ENCODE data around the gene ZNF277.

Gene ZNF277

DNA sequence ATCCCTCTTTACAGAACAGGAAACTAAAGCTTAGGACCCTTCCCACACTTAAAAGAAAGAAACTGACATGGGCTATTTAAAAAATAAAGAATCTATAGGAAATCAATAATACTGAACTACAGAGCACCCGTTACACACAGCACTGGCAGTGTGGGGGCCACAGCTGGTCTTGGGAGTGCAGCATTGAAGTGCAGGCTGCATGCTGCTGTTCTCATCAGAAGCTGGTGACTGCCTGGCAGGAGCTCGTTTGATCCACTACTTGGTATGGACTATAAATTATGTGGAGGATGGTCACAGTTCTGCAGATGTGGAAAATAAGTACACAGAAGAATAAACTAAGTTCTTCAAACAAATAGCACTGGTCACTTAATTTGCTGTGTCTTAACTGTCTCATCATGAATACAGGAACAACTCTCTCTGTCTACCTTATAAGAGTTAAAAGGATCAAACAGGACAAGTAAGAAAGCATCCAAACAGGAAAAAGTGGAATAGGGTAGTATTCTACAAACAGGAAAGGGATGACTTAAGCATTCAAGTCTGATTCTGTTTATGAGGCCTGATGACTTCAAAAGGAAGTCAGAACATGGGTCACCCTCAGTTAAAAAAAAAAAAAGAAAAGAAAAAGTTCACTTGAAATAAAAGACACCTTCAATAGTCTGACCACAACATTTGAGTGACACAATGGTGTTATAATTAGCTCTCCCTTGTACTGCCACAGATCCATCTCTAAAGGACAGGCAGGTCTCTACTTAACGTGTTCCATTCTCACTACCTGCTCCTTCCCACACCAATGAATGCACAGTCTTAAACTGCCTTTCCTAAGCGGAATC, 21.3 kb upstream of the ZNF277 start:
- DNase-seq = no peak

DNA sequence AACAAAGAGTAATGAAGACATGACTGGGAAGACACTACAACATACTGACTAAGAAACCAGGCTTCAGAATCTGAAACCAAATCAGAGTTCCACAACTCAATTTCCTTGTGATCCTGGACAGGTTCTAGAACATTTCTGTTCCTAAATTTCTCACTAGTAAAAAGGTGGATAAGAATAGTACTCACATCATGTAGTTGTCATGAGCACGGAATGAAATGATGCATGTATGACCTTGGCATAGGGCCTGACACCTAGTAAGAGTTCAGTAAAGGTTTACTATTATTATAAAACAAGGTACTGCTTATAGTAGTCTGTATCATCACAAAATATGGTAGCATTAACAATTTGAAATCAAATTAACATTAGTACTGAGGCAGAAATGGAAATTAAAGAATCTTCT, 20.2 kb upstream of the ZNF277 start:
- no peak for DNase-seq

DNA sequence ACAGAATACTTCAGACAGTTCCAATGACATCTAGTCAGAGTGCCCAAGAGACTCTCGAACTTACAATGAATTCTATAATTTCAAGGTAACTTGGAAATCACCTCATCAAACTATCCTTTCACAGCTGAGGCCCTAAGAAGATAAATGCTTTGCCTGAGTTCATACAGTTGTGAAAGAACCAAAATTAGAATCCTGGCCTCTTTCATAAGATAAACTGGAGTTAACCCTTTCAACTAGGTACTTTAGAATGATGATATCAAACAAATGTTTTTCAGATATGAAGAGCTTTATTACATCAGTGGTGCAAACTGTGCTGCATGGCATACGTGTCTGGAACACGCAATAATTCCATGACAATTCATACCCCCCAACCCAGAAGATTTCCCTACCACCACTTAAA, 18.2 kb upstream of the ZNF277 start:
- no peak for DNase-seq

DNA sequence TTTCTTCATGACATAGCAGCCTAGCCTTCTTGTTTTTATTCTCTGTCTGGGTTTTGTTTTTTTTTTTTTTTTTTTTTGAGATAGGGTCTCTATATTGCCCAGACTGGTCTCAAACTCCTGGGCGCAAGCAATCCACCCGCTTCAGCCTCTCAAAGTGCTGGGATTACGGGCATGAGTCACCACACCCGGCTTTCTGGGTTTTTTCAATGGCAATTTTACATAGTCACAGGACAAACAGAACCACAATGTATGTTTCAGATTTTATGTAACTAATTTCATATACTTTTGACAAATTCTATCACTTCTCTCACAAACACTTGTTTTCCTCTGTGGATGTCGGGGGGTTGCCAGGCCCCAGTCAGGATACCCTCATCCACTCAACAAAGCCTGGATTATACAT, 16.8 kb upstream of the ZNF277 start:
- DNase-seq = no peak

DNA sequence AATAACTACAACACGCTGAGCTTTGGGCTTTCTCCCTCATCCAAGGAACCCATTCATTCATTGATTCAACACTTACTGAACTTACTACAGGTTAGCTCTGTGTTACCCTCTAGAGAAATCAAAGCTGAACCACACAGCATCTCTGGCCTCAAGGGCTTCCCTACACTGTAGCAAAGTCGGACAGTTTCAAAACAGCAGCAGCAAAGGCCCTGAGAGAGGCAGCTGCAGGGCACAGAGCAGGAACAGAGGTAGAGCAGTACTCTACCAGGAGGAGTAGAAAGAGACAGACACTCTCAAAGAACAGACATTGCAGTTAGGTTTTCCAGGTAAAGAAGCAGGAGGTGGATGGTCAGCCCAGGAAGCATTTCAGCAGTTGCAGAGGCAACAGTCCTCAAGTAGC, 16.4 kb upstream of the ZNF277 start:
- no peak for DNase-seq

DNA sequence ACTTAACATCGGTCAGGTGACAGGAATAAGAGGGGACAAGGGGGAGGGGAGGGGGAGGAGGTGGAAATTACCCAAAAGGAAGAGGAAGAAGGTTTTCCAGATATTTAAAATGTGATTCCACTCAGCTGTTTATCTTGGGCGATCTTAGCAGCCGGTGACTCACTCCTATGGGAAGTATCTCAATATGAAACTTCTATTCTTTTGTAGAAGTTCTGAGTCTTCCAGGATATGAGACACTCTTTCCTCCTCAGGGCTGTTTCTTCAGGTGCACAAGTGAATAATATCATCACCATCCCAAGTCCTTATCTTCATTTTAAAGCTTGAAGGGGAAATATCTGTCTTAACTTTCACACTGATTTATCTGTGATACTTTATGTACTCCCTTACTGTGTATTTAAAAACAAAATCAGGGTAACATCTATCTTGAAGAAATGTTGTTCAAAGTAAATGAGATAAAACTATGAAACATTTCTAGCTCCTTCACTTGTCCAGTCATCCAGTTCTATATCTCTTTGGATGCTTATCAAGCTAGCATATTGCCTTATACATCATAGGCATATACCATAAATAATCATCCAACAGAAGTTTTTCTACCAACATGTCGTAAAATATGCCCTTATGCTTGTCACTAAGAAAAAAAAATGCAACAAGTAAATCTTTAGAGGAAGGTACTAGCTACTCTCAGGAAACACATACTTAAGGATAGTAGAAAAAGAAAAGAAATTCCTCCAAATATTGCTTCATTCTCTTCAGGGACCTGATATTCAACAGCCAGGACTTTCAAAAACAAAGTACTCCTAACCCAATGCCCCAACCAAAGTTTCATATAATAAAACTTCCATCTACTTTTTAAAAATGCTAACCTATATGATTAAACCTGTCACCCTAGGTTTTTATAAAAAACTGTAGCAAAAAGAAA, 14.0 kb upstream of the ZNF277 start:
- no peak for DNase-seq

DNA sequence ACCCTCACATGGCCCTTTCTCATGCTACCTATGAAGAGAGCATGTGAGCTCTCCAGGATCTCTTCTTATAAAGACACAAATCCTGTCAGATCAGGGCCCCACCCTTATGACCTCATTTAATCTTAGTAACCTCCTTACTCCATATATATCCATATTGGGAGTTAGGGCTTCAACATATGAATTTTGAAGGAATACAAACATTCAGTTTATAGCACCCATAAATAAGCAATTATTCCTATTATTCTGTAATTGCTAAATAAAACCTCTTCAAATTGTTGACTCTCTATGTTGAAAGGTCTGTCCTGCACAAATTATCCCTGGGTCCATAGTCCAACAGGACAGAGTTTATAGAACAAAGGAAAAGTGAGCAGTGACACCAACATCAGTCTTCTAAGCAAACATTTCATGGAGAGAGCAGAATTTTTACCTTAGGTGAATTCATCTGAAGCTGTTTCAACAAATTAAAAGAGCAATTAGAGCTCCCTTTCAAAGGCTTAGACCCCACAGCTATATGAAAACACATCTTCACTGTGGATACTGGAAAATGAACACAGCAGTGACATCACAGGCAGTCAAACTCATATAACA, 12.5 kb upstream of the ZNF277 start:
- no peak for DNase-seq

DNA sequence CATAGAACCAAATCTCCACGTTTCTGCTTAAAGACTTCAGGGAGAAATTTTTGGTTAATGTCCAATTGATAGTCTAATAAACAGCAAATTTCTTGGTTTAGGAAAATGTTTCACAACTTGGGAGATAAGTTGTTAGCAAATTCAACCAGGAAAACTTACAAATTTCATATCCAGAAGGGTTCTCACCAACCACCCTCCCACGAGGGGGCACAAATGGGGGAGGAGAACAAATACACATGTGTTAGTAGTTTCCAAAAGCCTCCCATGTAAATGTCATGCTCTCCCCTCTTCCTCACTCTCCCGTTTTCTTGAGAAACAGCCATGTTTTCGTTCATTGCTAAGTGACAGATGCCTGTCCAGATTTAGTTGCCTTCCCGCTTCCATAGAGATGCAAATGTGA, 10.8 kb upstream of the ZNF277 start:
- no peak for DNase-seq

DNA sequence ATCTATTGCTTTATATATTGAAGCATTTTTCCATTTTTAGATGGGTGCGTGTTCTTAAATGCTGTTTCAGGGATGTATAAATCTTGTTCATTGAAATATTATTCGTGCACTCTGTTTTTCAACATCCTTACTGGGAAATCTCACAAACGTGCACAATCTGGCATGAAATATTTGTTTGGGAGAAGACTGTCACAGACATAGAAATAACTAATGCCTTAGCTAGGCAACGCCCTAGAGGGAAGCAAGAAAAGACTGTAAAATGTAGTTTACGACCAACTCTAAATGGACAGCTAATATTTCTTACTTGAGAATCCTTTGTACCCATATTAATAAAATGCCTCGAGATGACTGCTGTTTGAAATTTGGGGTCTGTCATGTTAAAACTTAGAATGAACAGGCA, 9.2 kb upstream of the ZNF277 start:
- no peak for DNase-seq

DNA sequence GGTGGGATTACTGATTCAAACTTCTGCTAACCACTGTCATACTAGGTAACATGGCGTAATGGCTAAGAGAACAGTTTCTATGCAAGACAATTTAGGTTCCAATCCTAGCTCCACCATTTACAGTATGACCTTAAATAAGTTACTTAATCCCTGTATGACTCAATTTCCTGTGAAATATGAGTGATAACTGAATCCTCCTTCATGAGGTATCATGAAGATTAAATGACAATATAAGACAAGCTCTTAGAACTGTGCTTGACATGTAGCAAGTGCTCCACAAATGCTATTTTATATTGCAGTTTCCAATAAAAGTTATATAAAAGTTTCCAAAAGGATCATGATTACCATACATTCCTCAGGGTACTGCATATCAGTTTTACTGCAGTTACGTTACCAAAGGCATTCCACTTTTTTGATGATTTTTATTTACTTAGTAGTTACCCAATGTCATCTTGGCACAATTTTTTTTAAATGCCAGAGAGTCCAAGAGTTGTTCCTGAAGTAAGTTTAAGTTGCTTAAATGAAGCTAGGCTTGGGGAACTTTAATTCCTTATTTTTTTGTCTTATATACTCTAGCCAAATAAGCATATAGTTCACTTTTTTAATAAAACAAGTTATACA, 7.3 kb upstream of the ZNF277 start:
- DNase-seq = no peak

DNA sequence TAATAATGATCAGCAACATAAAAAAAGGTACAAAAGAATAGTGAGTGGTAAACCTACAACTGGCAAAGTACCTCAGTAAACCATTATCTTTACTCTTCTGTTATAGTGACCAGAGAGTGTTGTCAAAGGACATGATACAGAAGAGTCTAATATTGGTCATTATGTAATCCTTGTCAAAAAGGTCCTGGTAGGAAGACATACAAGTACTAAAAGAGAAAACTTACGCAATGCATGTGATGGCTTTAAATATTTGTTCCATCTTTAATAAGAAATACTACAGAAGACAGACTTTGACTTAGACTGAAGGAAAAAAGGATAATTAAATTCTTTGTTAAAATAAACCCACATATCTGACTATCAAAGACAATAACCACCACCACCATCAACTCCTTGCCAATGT, 6.8 kb upstream of the ZNF277 start:
- no peak for DNase-seq

DNA sequence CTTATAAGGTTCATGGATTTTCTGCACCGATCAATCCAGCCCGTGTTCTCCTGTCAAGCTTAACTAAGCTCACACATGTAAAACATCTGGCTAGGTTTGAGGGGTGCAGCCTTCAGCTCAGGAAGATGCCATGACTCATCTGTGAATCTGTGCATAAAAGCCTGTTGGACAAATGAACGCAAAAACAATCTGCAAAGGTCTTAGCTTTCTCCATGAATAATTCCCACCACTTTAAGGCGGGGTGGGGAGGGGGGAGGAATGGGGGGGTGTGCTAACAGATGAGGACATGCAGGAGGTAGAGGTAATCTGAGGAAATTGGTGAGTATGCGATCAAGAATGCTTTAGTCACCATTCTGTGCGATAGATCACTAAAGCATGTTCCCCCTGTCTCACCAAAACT, 5.1 kb upstream of the ZNF277 start:
- DNase-seq = no peak

DNA sequence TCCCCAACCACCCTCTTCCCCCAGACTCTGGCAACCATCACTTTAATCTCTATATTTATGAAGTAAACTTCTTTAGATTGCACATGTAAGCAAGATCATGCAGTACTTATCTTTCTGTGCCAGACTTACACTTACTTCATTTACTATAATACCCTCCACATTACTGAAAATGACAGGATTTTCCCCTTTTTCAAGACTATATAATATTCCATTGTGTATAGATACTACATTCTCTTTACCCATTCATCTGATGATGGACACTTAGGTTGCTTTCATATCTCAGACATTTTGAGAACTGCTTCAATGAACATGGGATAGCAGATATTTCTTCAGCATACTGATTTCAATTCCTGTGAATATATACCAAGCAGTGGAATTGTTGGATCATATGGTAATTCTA, 4.7 kb upstream of the ZNF277 start:
- DNase-seq = no peak

DNA sequence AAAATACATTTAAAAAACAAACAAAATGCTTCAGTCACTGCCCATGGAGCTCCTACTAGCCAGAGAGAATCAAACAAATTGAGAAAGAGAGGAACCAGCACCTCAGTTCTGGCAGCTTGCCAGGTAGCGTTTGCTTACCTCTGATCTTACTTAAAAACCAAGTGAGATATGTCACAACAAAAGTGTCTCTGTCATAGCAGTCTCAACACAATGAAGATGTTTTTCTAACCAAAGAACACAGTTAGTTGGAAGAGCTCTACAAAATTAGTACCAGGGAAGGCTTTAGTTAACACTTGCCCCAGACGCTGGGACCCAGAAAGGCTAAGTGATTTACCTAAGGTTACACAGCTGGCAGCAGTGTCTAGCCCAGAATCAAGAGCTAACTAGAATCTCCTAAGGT, 3.7 kb upstream of the ZNF277 start:
- no peak for DNase-seq

DNA sequence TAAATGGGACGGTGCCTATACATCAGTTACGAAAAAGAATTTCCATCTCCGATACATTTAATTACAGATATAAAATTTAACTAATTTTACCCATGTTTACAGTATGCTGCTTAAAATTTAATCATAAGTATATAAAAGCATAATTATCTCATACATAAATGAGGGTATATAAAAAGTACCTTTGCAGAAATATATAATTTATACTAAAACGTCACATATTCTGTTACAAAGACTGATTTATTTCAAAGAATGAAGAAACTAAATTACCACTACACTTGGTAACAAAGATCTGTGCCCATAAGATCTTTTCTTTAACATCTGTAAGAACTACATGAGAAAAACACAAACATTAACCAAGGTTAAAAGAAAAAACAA, 3.1 kb upstream of the ZNF277 start:
- DNase-seq = no peak

DNA sequence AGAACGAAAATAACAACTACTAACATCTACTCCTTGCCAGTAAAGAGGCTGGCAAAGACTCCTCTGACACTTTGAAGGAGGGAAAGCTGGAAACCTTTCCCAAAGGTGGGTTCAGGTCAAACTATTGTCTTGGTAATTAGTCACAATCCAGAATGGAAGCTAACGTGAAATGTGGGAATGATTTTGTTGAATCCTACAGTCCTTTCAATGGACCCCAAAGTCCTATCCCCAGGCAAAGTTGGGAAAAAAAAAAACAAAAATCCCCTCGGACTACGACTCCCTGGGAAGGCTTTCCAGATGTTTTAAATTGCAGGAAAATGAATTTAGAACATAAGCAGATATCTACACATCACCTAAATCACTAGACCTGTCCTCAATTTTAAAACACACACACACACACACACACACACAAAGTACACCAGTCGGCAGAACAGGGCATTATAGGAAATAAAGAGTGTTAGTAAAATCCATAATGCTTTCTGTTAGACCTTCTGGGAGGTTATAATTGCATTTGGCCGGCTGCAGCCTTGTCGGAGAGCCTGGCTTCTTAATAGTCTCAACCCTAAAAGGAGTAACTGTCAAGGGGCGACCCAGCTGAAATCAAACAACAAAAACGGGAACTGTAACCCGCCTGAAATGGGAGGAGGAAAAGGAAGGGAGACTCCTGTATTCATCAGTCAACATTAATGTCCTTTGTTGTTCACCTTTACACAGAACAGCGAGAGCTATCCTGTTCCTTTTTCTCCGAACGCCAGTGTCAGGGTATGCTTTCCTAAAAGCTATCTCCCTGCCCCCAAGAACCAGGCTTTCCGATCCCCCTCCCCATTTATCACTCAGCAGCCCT, 1.8 kb upstream of the ZNF277 start:
- DNase-seq = no peak

DNA sequence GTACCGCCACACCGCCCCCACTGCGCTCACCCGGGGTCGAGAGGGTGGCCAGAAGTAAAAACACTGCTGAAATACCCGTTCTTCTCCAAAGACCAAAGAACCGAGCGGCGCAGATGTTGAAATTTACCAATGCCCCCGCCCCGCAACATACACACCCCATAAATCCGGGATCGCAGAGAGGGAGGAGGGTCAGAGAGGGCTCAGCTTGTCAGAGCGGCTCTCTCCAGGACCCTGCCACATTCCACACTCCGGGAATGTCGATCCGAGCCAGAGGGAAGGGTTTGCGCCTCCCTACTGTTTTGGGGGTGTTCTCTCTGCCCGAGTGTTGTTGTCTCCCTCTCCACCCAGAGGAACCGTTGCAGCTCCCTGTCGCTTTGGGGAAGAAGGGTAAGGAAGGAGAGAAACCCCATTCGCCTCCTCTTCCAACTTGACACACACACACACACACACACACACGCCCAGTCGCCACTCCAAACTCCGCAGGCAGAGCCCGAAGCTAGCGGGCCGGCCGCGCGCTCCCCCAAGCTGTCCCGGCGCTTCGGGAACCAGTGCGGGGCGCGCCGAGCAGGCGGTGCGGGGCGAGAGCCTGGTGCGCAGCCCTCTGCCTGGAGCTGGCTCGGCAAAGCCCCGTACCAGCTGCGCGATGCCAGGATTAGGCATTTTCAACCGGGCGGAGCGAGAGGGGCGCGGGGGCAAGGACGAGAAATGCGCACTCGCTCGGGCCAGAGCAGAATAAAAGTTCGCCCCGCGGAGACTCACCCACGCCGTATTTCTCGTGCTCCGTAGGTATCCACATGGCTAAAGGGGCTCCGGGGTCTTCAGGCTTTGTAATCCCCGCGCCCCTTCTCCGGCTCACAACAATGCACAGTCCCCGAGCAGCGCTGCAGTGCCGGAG, 905 bp upstream of the ZNF277 start:
- DNase-seq = peak; percentile 76

DNA sequence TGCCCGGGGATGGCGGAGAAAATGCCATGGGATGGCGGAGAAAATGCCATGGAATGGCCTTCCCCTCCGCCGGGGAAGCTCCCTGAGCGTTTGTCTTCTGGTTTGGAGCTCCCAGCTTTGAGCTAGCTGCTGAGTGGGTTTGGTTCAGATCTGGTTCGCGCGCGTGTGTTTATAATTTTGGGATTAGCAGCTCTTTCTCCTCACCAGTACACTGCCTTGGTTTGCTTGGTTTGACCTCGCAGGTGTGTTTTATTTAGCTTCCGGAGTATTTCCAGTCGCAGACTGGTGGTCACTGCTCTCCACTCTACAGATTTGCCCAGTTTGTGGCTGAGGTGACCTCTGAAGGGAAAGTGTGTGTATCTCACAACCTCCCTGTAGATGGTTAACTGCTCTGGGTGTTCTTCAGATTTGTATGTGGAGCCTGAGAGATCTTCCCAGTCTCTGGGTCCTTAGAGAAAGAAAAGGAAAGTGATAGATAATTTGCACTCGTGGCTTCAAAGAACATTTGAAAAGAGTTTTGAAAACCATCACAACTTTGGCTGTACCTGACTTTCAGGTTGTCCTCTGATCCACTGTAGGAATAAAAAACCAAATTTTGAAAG, 597 bp downstream of the ZNF277 start:
- DNase-seq = no peak

DNA sequence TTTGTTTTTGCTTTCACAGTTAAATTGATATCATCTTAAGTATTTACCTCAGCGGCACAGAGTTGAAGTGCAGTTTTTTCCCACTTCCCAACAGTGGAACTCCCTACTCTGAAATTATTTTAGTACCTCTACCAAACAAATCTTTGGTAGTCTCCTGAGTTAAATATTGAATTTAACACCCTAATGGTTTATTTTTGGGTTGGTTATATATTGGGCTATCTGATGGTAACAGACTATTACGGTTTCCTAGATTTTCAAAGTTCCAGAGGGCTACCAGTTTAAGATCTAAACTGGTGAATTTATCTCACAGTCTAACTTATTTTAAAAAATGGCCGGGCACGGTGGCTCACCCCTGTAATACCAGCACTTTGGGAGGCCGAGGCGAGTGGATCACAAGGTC, 1.3 kb downstream of the ZNF277 start:
- DNase-seq = no peak

DNA sequence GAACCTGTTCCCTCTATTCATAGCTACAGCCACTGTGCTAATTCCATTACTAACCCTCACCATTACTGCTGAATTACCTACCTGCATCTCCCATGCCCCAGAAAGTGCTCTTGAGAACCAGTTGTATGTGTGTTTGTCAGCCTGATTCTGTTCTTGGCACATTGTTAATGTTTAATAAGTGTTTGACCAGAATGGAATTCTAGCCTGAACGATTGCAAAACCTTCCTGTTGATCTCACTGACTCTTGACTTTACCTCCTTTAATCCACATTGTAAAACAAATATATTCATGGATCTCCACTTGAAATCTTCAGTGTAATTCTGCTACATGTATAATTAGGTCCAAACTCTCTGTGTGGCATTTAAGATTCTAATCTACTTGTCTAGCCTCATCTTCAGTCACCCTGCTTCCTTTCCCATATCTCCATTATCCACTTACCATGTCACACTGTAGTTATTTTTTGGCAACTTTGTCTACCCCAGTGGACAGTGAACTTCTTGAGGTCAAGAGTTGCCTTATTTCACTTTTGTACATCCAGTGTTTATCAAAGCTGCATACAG, 4.9 kb downstream of the ZNF277 start:
- DNase-seq = no peak

DNA sequence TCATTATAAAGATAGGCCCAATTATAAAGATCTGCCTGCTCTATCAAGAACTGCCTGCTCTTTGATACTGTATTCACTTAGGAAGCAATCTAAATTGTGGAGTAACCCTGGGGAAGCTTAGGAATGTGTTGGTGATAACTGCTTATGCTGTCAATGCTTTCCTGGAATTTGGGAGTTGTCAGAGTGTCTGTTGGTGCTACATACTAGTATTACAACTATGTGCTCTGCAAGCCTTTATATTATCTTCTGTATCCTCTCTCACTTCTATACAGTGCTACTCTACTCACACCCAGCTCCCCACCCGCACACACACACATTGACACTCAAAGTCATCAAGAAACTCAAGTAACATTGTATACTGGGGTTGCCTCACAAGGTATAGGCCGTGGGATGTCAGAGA, 6.1 kb downstream of the ZNF277 start:
- no peak for DNase-seq

Data from activated CD8-positive, alpha-beta memory T cell treated with anti-CD3 and anti-CD28 coated beads for 24 hours (primary cell).